SK-N-SH (cell line): ENCODE data around the gene RAMACL.

Experiments used
- CTCF ChIP-seq: fragments of 200-600 bp; sonication (generic); IDR thresholded peaks from 2 replicates; pipeline ENCODE4 v1.6.1; 2017; ENCODE audit warnings: antibody characterized with exemption, mild to moderate bottlenecking, moderate library complexity
- EP300 ChIP-seq, 2 experiments: IDR thresholded peaks; 2 replicates each; pipeline versions ENCODE4 v1.4.0 to v1.6.1; 2012; ENCODE audit warnings: borderline replicate concordance in 1 of 2, low read depth in 1 of 2, low read length in 1 of 2
- EZH2phosphoT487 ChIP-seq: fragments of 200-600 bp; sonication (generic); IDR thresholded peaks from 2 replicates; pipeline ENCODE4 v1.6.1; 2017; ENCODE audit warnings: low read depth, mixed run types, mild to moderate bottlenecking, antibody characterized with exemption, moderate library complexity, borderline replicate concordance
- IRF3 ChIP-seq: fragments of 150-350 bp; IDR thresholded peaks from 2 replicates; pipeline ENCODE4 v1.6.1; 2016; ENCODE audit warnings: mild to moderate bottlenecking, low read depth, low read length
- PBX3 ChIP-seq: IDR thresholded peaks from 2 replicates; pipeline ENCODE4; 2012
- RAD21 ChIP-seq: IDR thresholded peaks from 2 replicates; pipeline ENCODE4 v1.6.1; 2012; ENCODE audit warnings: mild to moderate bottlenecking, low read length
- REST ChIP-seq: IDR thresholded peaks from 2 replicates; pipeline ENCODE4 v1.6.1; 2012; ENCODE audit warnings: mild to moderate bottlenecking, low read depth, low read length, moderate library complexity
- SMC3 ChIP-seq: IDR thresholded peaks from 2 replicates; pipeline ENCODE4 v1.6.1; 2012; ENCODE audit warnings: low read depth, low read length, improper control_type of control experiment
- TAF1 ChIP-seq: IDR thresholded peaks from 2 replicates; pipeline ENCODE4 v1.6.1; 2012; ENCODE audit warnings: low read depth, mild to moderate bottlenecking, low read length, moderate library complexity, borderline replicate concordance
- ZBTB33 ChIP-seq: IDR thresholded peaks from 2 replicates; pipeline ENCODE4 v1.4.0; 2012; ENCODE audit warnings: low read depth, borderline replicate concordance

- TF ChIP-seq TAF1 = no peak
- no peak for TF ChIP-seq SMC3
- TF ChIP-seq EZH2phosphoT487 = no peak
- no peak for TF ChIP-seq RAD21
- no peak for TF ChIP-seq CTCF
- no peak for TF ChIP-seq REST
- no peak for TF ChIP-seq EP300 (IDR thresholded peaks at IDR 0.05; ENCODE audit: borderline replicate concordance in 1 of 2, low read depth in 1 of 2, low read length in 1 of 2)
- no peak for TF ChIP-seq ZBTB33
- no peak for TF ChIP-seq PBX3
- no peak for TF ChIP-seq IRF3
Measured at GRCh38 chr6:166558156-166559005, 28.1 kb downstream of the RAMACL start.
